ENCODE measurements around the gene HNF1A.

The HNF1A gene

DNA sequence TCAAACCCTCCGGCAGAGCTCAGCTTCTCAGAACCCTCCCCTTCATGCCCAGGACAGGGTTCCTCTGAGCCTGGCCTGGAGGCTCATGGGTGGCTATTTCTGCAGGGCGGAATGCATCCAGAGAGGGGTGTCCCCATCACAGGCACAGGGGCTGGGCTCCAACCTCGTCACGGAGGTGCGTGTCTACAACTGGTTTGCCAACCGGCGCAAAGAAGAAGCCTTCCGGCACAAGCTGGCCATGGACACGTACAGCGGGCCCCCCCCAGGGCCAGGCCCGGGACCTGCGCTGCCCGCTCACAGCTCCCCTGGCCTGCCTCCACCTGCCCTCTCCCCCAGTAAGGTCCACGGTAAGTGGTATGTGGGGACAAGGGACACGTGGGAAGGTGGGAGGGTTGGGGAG is 15.7 kb downstream of the HNF1A start:
- H2BK5ac ChIP-seq (ENCODE audit: low read length) = no peak overlapping the region
- no peak overlapping the region for H2AK5ac ChIP-seq (ENCODE audit: low read length)
- no peaks in the 10 kb centered on the region for H3K79me1 ChIP-seq (ENCODE audit: low read length)
- H3K36me3 ChIP-seq (ENCODE audit: control insufficient read depth, insufficient read depth, low read length) = no peaks in the 10 kb centered on the region
- no peak overlapping the region for H4K5ac ChIP-seq (ENCODE audit: low read length)
- no peak overlapping the region for H3K56ac ChIP-seq (ENCODE audit: low read length)
- no peak overlapping the region for H3K4me3 ChIP-seq (ENCODE audit: low read length)
- no peak overlapping the region for H2BK120ac ChIP-seq (ENCODE audit: low read depth, low read length)
- no CpG with 5 or more reads among the region's 15 CpGs for WGBS (ENCODE audit: extremely low coverage, insufficient coverage, low lambda C conversion rate)
- H2BK15ac ChIP-seq (replicated peaks; ENCODE audit: low read depth) = no peak overlapping the region
- H3K27ac ChIP-seq (ENCODE audit: low read depth, low read length) = no peak overlapping the region
- no peak overlapping the region for H3K4me2 ChIP-seq (ENCODE audit: low read length)
- H3K4ac ChIP-seq (ENCODE audit: low read depth, low read length) = no peak overlapping the region
- no peak overlapping the region for H3K9ac ChIP-seq (ENCODE audit: low read length)
- H3K27me3 ChIP-seq (ENCODE audit: insufficient read depth, low read length, poor library complexity) = no peaks in the 10 kb centered on the region
- no peak overlapping the region for H3K18ac ChIP-seq (ENCODE audit: low read length)
- no peak for DNase-seq
- H3K23ac ChIP-seq (ENCODE audit: low read length) = no peak overlapping the region
- no peaks in the 10 kb centered on the region for H3K4me1 ChIP-seq (ENCODE audit: control insufficient read depth, low read depth, low read length)
- H4K8ac ChIP-seq (ENCODE audit: low read depth, low read length) = no peak overlapping the region
- H3K79me2 ChIP-seq (ENCODE audit: control insufficient read depth, insufficient read depth, low read length) = no peaks in the 10 kb centered on the region

DNA sequence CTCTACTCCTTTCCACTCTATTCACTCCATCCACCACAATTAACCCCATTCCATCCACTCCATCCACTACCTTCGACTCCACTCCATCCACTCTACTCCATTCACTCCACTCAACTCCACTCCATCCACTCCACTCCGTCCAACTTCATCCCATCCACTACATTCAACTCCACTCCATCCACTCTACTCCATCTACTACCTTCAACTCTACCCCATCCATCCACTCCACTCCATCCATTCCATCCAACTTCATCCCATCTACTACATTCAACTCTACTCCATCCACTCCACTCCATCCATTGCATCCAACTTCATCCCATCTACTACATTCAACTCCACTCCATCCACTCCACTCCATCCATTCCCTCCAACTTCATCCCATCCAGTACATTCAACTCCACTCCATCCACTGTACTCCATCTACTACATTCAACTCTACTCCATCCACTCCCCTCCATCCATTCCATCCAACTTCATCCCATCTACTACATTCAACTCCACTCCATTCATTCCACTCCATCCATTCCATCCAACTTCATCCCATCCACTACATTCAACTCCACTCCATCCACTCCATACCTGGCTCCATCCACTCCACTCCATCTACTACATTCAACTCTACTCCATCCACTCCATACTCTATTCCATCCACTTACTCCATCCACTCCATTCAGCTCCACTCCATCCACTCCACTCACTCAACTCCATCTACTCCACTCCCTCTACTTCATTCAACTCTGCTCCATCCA is 16.4 kb downstream of the HNF1A start:
- no peaks in the 10 kb centered on the region for H3K79me2 ChIP-seq (ENCODE audit: control insufficient read depth, insufficient read depth, low read length)

DNA sequence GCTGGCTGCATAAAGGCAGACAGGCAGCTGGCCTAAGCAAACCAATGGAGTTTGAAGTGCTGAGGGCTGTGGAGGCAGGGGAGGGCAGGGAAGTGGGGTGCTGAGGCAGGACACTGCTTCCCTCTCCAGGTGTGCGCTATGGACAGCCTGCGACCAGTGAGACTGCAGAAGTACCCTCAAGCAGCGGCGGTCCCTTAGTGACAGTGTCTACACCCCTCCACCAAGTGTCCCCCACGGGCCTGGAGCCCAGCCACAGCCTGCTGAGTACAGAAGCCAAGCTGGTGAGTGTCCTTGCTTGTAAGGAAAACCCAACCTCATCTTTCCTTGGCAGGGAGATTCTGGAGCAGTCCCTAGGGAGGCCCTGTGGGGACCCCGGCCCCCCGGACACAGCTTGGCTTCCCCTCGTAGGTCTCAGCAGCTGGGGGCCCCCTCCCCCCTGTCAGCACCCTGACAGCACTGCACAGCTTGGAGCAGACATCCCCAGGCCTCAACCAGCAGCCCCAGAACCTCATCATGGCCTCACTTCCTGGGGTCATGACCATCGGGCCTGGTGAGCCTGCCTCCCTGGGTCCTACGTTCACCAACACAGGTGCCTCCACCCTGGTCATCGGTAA is 17.9 kb downstream of the HNF1A start:
- Histone ChIP-seq H3K79me1 (ENCODE audit: low read length) (no peaks in the 10 kb centered on the region), H3K56ac (ENCODE audit: low read length) (no peak overlapping the region), H4K5ac (ENCODE audit: low read length) (no peak overlapping the region), H3K9ac (ENCODE audit: low read length) (no peak overlapping the region), H2AK5ac (ENCODE audit: low read length) (no peak overlapping the region), H3K4me2 (ENCODE audit: low read length) (no peak overlapping the region), H4K8ac (ENCODE audit: low read depth, low read length) (no peak overlapping the region), H3K23ac (ENCODE audit: low read length) (no peak overlapping the region), H2BK15ac (replicated peaks; ENCODE audit: low read depth) (no peak overlapping the region), H3K27ac (ENCODE audit: low read depth, low read length) (no peak overlapping the region), H3K4me3 (ENCODE audit: low read length) (no peak overlapping the region), H3K4me1 (ENCODE audit: control insufficient read depth, low read depth, low read length) (no peaks in the 10 kb centered on the region), H2BK120ac (ENCODE audit: low read depth, low read length) (no peak overlapping the region), H3K36me3 (ENCODE audit: control insufficient read depth, insufficient read depth, low read length) (no peaks in the 10 kb centered on the region), H3K4ac (ENCODE audit: low read depth, low read length) (no peak overlapping the region), H3K27me3 (ENCODE audit: insufficient read depth, low read length, poor library complexity) (no peaks in the 10 kb centered on the region), H2BK5ac (ENCODE audit: low read length) (no peak overlapping the region), H3K79me2 (ENCODE audit: control insufficient read depth, insufficient read depth, low read length) (no peaks in the 10 kb centered on the region), H3K18ac (ENCODE audit: low read length) (no peak overlapping the region)
- WGBS (ENCODE audit: extremely low coverage, insufficient coverage, low lambda C conversion rate) = no CpG with 5 or more reads among the region's 11 CpGs
- DNase-seq = no peak

More for the DNA sequence above, 16.4 kb downstream of the HNF1A start:
- peak; percentile 38 for DNase-seq
- no peak overlapping the region for H3K18ac ChIP-seq (ENCODE audit: low read length)
- H3K4me1 ChIP-seq (ENCODE audit: control insufficient read depth, low read depth, low read length) = no peaks in the 10 kb centered on the region
- H3K27me3 ChIP-seq (ENCODE audit: insufficient read depth, low read length, poor library complexity) = no peaks in the 10 kb centered on the region
- H3K79me1 ChIP-seq (ENCODE audit: low read length) = no peaks in the 10 kb centered on the region
- H3K23ac ChIP-seq (ENCODE audit: low read length) = no peak overlapping the region
- no peak overlapping the region for H2AK5ac ChIP-seq (ENCODE audit: low read length)
- no peak overlapping the region for H3K4me2 ChIP-seq (ENCODE audit: low read length)
- no peak overlapping the region for H4K5ac ChIP-seq (ENCODE audit: low read length)
- no peak overlapping the region for H3K27ac ChIP-seq (ENCODE audit: low read depth, low read length)
- no peak overlapping the region for H3K9ac ChIP-seq (ENCODE audit: low read length)
- WGBS (ENCODE audit: extremely low coverage, insufficient coverage, low lambda C conversion rate) = 100% methylated on average over 1 of the region's 2 CpGs
- H2BK15ac ChIP-seq (replicated peaks; ENCODE audit: low read depth) = no peak overlapping the region
- no peak overlapping the region for H3K56ac ChIP-seq (ENCODE audit: low read length)
- H2BK5ac ChIP-seq (ENCODE audit: low read length) = no peak overlapping the region
- H4K8ac ChIP-seq (ENCODE audit: low read depth, low read length) = no peak overlapping the region
- H2BK120ac ChIP-seq (ENCODE audit: low read depth, low read length) = no peak overlapping the region
- H3K4ac ChIP-seq (ENCODE audit: low read depth, low read length) = no peak overlapping the region
- no peak overlapping the region for H3K4me3 ChIP-seq (ENCODE audit: low read length)
- no peaks in the 10 kb centered on the region for H3K36me3 ChIP-seq (ENCODE audit: control insufficient read depth, insufficient read depth, low read length)

DNA sequence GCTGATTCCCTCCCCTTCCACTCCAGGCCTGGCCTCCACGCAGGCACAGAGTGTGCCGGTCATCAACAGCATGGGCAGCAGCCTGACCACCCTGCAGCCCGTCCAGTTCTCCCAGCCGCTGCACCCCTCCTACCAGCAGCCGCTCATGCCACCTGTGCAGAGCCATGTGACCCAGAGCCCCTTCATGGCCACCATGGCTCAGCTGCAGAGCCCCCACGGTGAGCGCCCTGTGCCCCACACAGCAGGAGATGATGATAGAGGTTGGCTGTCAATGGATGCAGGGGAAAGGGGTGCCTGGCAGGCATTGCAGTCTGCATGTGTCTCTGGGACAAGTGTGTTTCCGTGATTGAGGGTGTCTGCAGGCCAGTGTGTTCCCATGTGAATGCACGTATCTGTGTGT is 19.1 kb downstream of the HNF1A start:
- H2AK5ac ChIP-seq (ENCODE audit: low read length) = no peak overlapping the region
- no peak for DNase-seq
- no peaks in the 10 kb centered on the region for H3K79me1 ChIP-seq (ENCODE audit: low read length)
- H3K27me3 ChIP-seq (ENCODE audit: insufficient read depth, low read length, poor library complexity) = no peaks in the 10 kb centered on the region
- H3K9ac ChIP-seq (ENCODE audit: low read length) = no peak overlapping the region
- H3K56ac ChIP-seq (ENCODE audit: low read length) = no peak overlapping the region
- no peak overlapping the region for H4K5ac ChIP-seq (ENCODE audit: low read length)
- no peak overlapping the region for H3K23ac ChIP-seq (ENCODE audit: low read length)
- H3K79me2 ChIP-seq (ENCODE audit: control insufficient read depth, insufficient read depth, low read length) = no peaks in the 10 kb centered on the region
- no peak overlapping the region for H3K4me3 ChIP-seq (ENCODE audit: low read length)
- H2BK5ac ChIP-seq (ENCODE audit: low read length) = no peak overlapping the region
- H3K18ac ChIP-seq (ENCODE audit: low read length) = no peak overlapping the region
- no peak overlapping the region for H3K27ac ChIP-seq (ENCODE audit: low read depth, low read length)
- H4K8ac ChIP-seq (ENCODE audit: low read depth, low read length) = no peak overlapping the region
- H3K36me3 ChIP-seq (ENCODE audit: control insufficient read depth, insufficient read depth, low read length) = no peaks in the 10 kb centered on the region
- H2BK120ac ChIP-seq (ENCODE audit: low read depth, low read length) = no peak overlapping the region
- no peak overlapping the region for H2BK15ac ChIP-seq (replicated peaks; ENCODE audit: low read depth)
- H3K4ac ChIP-seq (ENCODE audit: low read depth, low read length) = no peak overlapping the region
- H3K4me2 ChIP-seq (ENCODE audit: low read length) = no peak overlapping the region
- no peaks in the 10 kb centered on the region for H3K4me1 ChIP-seq (ENCODE audit: control insufficient read depth, low read depth, low read length)
- WGBS (ENCODE audit: extremely low coverage, insufficient coverage, low lambda C conversion rate) = no CpG with 5 or more reads among the region's 9 CpGs

DNA sequence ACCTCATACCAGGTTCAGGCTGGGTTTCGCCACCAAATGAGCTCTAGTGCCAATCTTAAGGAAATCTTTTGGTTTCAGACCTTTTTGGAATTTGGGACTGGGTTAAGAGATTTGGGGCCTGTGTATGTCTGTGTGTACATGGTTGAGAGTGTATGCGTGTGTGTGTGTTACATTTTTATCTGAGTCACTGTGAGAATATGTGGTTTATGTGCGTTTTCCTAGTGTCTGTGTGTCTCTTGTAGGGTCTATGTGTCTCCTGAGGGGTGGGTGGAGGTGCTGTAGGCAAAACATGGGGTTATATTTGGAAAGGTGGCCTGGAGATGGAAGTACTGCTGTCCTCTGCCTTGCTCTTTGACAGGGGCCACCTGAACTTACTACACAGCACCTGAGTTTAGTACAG is 20.1 kb downstream of the HNF1A start:
- H3K79me2 ChIP-seq (ENCODE audit: control insufficient read depth, insufficient read depth, low read length) = no peaks in the 10 kb centered on the region
- H3K27me3 ChIP-seq (ENCODE audit: insufficient read depth, low read length, poor library complexity) = no peaks in the 10 kb centered on the region
- no CpG with 5 or more reads among the region's 3 CpGs for WGBS (ENCODE audit: extremely low coverage, insufficient coverage, low lambda C conversion rate)
- H3K4me3 ChIP-seq (ENCODE audit: low read length) = no peak overlapping the region
- no peak overlapping the region for H2BK15ac ChIP-seq (replicated peaks; ENCODE audit: low read depth)
- H2BK120ac ChIP-seq (ENCODE audit: low read depth, low read length) = no peak overlapping the region
- no peaks in the 10 kb centered on the region for H3K4me1 ChIP-seq (ENCODE audit: control insufficient read depth, low read depth, low read length)
- H3K79me1 ChIP-seq (ENCODE audit: low read length) = no peaks in the 10 kb centered on the region
- H3K56ac ChIP-seq (ENCODE audit: low read length) = no peak overlapping the region
- DNase-seq = no peak
- H2AK5ac ChIP-seq (ENCODE audit: low read length) = no peak overlapping the region
- no peak overlapping the region for H3K4me2 ChIP-seq (ENCODE audit: low read length)
- H4K5ac ChIP-seq (ENCODE audit: low read length) = no peak overlapping the region
- no peak overlapping the region for H3K18ac ChIP-seq (ENCODE audit: low read length)
- no peak overlapping the region for H3K23ac ChIP-seq (ENCODE audit: low read length)
- H3K4ac ChIP-seq (ENCODE audit: low read depth, low read length) = no peak overlapping the region
- no peak overlapping the region for H3K9ac ChIP-seq (ENCODE audit: low read length)
- H3K27ac ChIP-seq (ENCODE audit: low read depth, low read length) = no peak overlapping the region
- peaks cover 4% of the 10 kb centered on the region for H3K36me3 ChIP-seq (ENCODE audit: control insufficient read depth, insufficient read depth, low read length)
- H4K8ac ChIP-seq (ENCODE audit: low read depth, low read length) = no peak overlapping the region
- H2BK5ac ChIP-seq (ENCODE audit: low read length) = no peak overlapping the region
